GM13977 (cell line): ENCODE measurements around the gene GNL1.
"Not testable (repeated sequence)": the region's sequence is repeated elsewhere in the genome, so short reads cannot be mapped to it uniquely, and the experiment has no call there.

Source experiments
- DNase-seq: peaks from one replicate; pipeline ENCODE4 v3.0.0; 2012; ENCODE audit warnings: low spot score
- in situ Hi-C: fragments of 300-500 bp; cut with MboI; formaldehyde crosslinking; loops from one replicate; pipeline ENCODE4 v1.12.0; 2022; ENCODE audit warnings: low sequenced_read_pairs, low pct_unique_long_range_greater_than_20kb, mixed read lengths, inconsistent platforms; ENCODE audit not compliant: unreplicated experiment
- TF ChIP-seq, protein P1 (sequence below): IDR thresholded peaks from 2 replicates; pipeline ENCODE4 v1.5.1; 2012; ENCODE audit warnings: mild to moderate bottlenecking, control low read depth; ENCODE audit not compliant: insufficient read depth; ENCODE audit errors: extremely low read depth, missing control alignments

The GNL1 gene

DNA sequence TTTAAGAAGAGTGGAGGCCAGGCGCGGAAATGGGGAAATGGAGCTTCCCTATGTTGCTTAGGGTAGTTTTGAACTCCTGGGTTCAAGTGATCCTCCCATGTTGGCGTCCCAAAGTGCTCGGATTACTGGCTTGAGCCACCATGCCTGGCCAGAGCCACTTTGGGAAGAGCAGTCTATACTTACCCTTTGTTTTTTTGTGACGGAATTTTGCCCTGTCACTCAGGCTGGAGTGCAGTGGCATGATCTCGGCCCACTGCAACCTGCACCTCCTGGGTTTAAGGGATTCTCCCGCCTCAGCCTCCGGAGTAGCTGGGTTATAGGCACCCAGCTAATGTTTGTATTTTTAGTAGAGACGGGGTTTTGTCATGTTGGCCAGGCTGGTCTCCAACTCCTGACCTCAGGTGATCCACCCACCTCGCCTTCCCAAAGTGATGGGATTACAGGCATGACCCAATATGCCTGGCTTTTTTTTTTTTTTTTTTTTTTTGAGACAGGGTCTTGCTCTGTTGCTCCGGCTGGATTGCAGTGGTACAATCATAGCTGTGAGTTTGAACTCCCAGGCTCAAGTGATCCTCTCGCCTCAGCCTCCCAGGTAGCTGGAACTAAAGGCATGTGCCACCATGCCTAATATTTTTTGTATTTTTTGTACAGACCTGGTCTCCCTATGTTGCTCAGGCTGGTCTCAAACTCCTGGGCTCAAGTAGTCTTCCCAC, 42.8 kb upstream of the GNL1 start:
- no peak for DNase-seq
- in situ Hi-C loops: no loop called here
- TF ChIP-seq, protein P1, sequence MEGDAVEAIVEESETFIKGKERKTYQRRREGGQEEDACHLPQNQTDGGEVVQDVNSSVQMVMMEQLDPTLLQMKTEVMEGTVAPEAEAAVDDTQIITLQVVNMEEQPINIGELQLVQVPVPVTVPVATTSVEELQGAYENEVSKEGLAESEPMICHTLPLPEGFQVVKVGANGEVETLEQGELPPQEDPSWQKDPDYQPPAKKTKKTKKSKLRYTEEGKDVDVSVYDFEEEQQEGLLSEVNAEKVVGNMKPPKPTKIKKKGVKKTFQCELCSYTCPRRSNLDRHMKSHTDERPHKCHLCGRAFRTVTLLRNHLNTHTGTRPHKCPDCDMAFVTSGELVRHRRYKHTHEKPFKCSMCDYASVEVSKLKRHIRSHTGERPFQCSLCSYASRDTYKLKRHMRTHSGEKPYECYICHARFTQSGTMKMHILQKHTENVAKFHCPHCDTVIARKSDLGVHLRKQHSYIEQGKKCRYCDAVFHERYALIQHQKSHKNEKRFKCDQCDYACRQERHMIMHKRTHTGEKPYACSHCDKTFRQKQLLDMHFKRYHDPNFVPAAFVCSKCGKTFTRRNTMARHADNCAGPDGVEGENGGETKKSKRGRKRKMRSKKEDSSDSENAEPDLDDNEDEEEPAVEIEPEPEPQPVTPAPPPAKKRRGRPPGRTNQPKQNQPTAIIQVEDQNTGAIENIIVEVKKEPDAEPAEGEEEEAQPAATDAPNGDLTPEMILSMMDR: no peak

DNA sequence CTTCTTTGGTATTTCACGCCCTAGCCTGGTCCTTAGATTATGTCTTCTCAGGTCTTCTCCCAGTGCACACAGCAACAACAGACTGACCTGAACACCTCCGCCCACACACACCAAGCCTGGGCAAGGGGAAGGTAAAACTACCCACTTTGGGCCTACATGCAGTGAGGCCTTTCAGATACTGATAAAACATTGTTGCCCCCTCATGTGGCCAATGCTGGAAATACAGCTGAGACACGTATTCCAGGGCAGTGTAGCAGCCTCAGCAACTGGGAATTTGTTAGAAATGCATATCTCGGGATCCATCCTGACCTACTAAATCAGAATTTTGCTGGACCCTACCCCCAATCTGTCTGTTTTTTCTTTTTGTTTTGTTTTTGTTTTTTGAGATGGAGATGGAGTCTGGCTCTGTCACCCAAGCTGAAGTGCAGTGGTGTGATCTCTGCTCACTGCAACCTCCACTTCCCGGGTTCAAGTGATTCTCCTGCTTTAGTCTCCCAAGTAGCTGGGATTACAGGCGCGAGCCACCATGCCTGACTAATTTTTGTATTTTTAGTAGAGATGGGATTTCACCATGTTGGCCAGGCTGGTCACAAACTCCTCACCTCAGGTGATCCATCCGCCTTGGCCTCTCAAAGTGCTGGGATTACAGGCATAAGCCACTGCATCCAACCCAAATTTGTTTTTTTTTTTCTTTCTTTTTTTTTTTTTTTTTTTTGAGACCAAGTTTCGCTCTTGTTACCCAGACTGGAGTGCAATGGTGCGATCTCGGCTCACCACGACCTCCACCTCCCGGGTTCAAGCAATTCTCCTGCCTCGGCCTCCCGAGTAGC, 41.2 kb upstream of the GNL1 start:
- in situ Hi-C loops: not testable (repeated sequence)
- DNase-seq: peak; percentile 80

DNA sequence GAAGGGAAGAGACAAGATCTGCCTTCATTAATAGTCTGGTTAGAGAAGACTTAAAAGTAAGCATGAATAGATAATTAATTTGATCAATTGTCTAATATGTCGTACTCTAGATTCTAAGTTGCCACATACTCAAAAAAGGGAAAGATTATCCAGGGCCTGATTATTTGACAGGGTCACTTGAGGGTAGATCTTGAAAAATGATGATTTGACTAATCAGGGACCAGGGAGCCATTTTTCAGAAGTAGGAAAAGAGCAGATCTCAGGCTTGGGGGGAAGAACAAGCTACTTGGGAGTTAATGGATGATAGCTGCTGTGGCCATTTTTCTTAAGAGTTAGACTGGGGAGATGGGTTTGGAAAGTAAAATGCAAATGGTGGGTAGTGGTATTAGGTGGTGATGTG, 36.0 kb upstream of the GNL1 start:
- in situ Hi-C loops: no loop called here
- TF ChIP-seq, protein P1: no peak
- DNase-seq: no peak

More for the DNA sequence above, 41.2 kb upstream of the GNL1 start:
- TF ChIP-seq, protein P1: peak; percentile 80

DNA sequence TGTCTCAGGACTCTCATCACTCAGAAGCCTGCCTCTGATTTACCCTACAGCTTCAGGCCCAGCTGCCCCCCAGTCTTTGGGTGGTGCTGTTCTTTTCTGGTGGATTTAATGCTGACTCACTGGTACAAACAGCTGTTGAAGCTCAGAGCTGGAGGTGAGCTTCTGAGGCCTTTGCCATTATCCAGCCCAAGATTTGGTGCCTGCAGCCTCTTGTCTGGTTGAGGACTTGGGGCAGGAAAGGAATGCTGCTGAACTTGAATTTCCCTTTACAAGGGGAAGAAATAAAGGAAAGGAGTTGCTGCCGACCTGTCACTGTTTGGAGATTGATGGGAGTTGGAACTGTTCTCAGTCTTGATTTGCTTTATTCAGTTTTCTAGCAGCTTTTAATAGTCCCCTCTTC, 34.7 kb upstream of the GNL1 start:
- TF ChIP-seq, protein P1: no peak
- in situ Hi-C loops: no loop called here
- no peak for DNase-seq

DNA sequence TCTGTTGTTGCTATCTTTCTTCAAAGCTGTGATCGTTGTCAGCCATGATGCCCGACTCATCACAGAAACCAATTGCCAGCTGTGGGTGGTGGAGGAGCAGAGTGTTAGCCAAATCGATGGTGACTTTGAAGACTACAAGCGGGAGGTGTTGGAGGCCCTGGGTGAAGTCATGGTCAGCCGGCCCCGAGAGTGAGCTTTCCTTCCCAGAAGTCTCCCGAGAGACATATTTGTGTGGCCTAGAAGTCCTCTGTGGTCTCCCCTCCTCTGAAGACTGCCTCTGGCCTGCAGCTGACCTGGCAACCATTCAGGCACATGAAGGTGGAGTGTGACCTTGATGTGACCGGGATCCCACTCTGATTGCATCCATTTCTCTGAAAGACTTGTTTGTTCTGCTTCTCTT, 34.2 kb upstream of the GNL1 start:
- no peak for DNase-seq
- in situ Hi-C loops: no loop called here
- TF ChIP-seq, protein P1: no peak

DNA sequence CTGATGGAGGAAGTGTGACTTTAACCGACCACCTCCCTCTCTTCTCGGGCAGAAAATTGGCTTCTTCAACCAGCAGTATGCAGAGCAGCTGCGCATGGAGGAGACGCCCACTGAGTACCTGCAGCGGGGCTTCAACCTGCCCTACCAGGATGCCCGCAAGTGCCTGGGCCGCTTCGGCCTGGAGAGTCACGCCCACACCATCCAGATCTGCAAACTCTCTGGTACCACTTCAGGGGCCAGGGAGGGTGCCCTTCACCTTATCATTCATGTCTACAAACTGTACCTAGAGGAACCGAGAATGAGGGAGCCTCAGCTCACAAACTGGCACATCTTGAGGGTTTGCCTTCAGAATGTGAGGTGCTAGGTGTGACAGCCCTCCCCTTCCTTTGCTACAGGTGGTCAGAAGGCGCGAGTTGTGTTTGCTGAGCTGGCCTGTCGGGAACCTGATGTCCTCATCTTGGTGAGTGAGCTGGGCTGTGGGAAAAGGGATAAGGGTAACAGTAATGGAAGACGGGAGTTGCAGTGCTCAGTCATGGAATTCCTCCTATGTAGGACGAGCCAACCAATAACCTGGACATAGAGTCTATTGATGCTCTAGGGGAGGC, 33.6 kb upstream of the GNL1 start:
- in situ Hi-C loops: no loop called here
- no peak for DNase-seq
- TF ChIP-seq, protein P1: no peak
